ENCODE data around the gene NME8. TPM values are rescaled to one million over a fixed set of nuclear protein-coding genes. Genes with fewer than 3 reads are reported as not detected.

Gene NME8
- total RNA-seq, 2 donors from 2014 or later = not detected

- DNase-seq (ENCODE audit: low spot score) = no peak
- H3K9me3 ChIP-seq = no peaks in the 10 kb centered on the region
- H3K27ac ChIP-seq = no peak overlapping the region
- no peak for TF ChIP-seq CTCF (IDR thresholded peaks at IDR 0.05)
- H3K4me3 ChIP-seq = no peak overlapping the region
- H3K4me1 ChIP-seq = peaks cover 0 to 28% of the 10 kb centered on the region in 2 donors
- H3K27me3 ChIP-seq = no peaks in the 10 kb centered on the region
- H3K36me3 ChIP-seq = no peaks in the 10 kb centered on the region
Measured at GRCh38 chr7:37944737-37945054, 96.3 kb downstream of the NME8 start.

- Histone ChIP-seq H3K4me1 (peaks cover 0 to 28% of the 10 kb centered on the region in 2 donors), H3K36me3 (no peaks in the 10 kb centered on the region), H3K9me3 (no peaks in the 10 kb centered on the region), H3K4me3 (no peak overlapping the region), H3K27ac (no peak overlapping the region), H3K27me3 (no peaks in the 10 kb centered on the region)
- no peak for DNase-seq (ENCODE audit: low spot score)
- no peak for TF ChIP-seq CTCF (IDR thresholded peaks at IDR 0.05)
Measured at GRCh38 chr7:37945336-37945735, 96.9 kb downstream of the NME8 start.

GRCh38 chr7:37947138-37947940 lies 98.9 kb downstream of the NME8 start:
- Histone ChIP-seq H3K4me1 (peaks cover 0 to 27% of the 10 kb centered on the region in 2 donors), H3K9me3 (no peaks in the 10 kb centered on the region), H3K36me3 (no peaks in the 10 kb centered on the region), H3K27me3 (no peaks in the 10 kb centered on the region), H3K4me3 (no peak overlapping the region), H3K27ac (no peak overlapping the region)
- TF ChIP-seq CTCF (IDR thresholded peaks at IDR 0.05) = no peak
- no peak for DNase-seq (ENCODE audit: low spot score)

- Histone ChIP-seq H3K36me3 (no peaks in the 10 kb centered on the region), H3K4me3 (no peak overlapping the region), H3K4me1 (peaks cover 0 to 21% of the 10 kb centered on the region in 2 donors), H3K9me3 (no peaks in the 10 kb centered on the region), H3K27me3 (no peaks in the 10 kb centered on the region), H3K27ac (no peak overlapping the region)
- no peak for DNase-seq (ENCODE audit: low spot score)
- no peak for TF ChIP-seq CTCF (IDR thresholded peaks at IDR 0.05)
Measured at GRCh38 chr7:37947941-37948210, 99.5 kb downstream of the NME8 start.

Other genes with a start within 250 kb of the NME8 start
- under 1 TPM in 1 of 2 donors, not detected in 1; 0.55 TPM for gene GPR141, start 164.8 kb upstream of the NME8 start, total RNA-seq
- 10 to 100 TPM in 1 of 2 donors, 1 to 10 TPM in 1; 5.0 to 11.9 TPM for gene SFRP4, start 68.2 kb downstream of the NME8 start, total RNA-seq
- gene EPDR1, start 72.0 kb downstream of the NME8 start, total RNA-seq = 10 to 100 TPM in 1 of 2 donors, 1 to 10 TPM in 1; 9.9 to 36.3 TPM

Measured in right atrium auricular region (tissue), 2 donors.